Ramos (cell line): ENCODE results near the gene CHML.

Source experiments
- in situ Hi-C: fragments of 300-500 bp; cut with MboI; formaldehyde crosslinking; loops from one replicate; pipeline ENCODE4 v1.14.3; 2022; ENCODE audit warnings: low sequenced_read_pairs; ENCODE audit not compliant: unreplicated experiment

CHML gene

DNA sequence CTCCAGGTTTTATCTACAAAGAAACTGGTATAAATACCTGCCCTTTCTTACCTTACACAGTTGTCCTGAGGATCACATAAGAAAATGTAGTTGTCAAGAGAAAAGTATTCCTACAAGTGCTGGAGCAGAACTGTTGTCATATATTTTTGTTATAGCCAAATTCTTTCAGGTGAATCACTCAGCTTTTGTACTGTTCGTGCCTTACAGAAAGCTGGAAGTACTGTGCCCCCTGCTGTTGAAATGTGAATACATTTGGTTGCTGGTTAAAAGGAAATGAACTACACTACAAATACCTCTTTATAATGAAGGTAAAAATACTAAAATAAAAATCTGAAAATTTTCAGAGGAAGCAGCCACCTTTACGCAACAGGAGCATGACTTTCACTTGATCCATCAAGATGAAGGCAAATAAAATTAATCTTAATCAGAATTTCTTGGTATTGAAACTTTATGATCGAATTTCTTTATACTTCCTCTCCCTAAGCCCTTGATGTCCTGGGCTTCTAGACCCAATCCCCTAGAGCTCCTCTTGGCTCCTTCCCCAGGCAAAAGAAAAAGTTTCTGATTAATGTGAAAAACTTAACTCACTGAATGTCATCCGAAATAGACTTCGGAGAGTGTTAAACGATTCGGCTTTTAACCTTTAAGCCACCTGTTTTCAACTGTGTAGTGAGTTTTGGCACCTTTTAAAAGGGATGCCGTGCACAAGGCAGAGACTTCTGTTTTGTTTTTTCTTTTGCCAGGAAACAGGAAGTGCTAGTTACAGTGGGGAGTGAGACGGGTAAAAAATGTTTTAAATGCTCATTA is 12.5 kb downstream of the CHML start:
- in situ Hi-C loops, result no loop called here

GRCh38 chr1:241624935-241625334 is 15.2 kb downstream of the CHML start:
- in situ Hi-C loops, result no loop called here

DNA sequence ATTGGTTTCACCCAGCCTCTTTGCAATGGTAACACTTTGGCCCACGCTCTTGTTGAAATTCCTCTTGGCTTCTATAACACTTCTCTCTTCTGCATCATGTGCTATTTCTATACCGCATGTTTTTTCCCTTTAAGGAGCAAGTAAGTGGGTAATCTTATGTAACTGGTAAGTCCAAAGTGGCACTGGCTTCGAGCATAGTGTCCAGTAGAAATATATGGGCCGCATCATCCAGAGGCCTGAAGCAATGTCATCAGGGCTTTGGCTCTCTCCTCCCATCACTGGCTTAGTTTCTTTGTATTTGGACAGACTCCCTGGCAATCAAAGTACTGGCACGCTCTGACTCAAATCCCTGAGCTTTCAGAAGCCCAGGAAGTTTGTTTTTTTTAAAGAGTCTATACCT is 17.5 kb downstream of the CHML start:
- in situ Hi-C loops, result no loop called here

- in situ Hi-C loops, result loop anchor here (10.0 kb wide), 1 partner anchor 397 kb away; no protein-coding TSS in a partner anchor
Measured at GRCh38 chr1:241617426-241617825, 22.7 kb downstream of the CHML start.

DNA sequence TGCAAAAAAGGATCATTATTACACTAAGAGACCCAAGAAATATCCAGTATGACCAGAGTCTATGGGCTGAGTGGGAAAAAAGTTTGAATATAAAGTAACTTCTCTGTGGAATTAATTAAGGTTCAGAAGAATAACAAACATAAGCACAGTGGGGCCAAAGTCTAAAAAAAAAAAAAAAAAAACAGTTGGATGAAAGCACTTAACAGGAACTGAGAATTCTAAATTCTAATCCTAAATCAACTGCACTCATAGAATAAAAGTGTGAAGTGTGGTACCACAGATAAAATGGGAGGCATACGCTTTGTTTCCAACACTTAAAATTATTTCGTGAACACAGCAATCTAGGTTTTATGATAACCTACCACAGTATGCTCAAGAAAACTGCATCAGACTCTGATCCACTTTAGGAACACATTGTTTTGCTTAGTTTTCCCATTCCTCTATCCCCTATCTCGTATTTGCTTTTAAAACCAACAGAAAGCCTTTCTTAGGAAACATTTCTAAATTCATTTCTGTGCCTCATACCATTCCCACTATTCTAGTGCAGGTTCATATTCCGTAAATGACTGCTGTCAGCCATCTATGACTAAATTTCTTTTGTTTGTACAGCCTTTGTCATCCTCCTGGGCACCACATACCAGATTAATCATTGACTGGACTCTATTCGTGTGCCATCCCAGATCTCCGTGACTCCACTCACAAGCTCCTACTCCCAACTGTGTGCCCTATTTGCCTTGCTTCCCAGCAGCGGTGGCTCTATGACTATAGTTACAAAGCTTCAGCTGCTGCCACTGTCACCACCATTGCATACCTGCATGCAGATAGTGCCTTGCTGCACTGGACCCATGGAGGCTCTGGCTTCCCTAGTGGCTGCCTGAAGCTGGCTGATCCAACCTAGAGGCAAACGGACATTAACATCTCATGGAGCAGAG is 24.9 kb downstream of the CHML start:
- in situ Hi-C loops, result loop anchor here (10.0 kb wide), 1 partner anchor 399 kb away; no protein-coding TSS in a partner anchor

GRCh38 chr1:241614572-241614971 is 25.6 kb downstream of the CHML start:
- in situ Hi-C loops, result loop anchor here (10.0 kb wide), 1 partner anchor 400 kb away; no protein-coding TSS in a partner anchor

DNA sequence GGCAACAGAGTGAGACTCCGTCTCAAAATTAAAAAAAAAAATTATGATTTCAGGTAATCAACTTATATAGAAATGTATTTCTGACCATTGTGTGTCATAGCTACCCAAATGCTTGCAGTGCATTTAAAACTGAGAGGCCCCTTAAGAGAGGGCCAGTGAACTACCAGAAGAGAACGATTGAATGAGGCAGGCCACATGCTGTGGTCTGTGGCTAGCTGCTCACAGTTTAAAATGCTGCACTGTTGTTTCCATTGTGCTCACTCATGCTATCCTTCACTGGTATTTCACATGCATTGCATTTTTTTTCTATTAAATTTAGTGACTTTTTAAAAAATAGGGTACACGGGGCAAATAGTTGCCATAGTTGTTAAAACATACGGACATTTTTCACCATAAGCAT is 26.0 kb downstream of the CHML start:
- in situ Hi-C loops, result loop anchor here (10.0 kb wide), 1 partner anchor 401 kb away; no protein-coding TSS in a partner anchor

DNA sequence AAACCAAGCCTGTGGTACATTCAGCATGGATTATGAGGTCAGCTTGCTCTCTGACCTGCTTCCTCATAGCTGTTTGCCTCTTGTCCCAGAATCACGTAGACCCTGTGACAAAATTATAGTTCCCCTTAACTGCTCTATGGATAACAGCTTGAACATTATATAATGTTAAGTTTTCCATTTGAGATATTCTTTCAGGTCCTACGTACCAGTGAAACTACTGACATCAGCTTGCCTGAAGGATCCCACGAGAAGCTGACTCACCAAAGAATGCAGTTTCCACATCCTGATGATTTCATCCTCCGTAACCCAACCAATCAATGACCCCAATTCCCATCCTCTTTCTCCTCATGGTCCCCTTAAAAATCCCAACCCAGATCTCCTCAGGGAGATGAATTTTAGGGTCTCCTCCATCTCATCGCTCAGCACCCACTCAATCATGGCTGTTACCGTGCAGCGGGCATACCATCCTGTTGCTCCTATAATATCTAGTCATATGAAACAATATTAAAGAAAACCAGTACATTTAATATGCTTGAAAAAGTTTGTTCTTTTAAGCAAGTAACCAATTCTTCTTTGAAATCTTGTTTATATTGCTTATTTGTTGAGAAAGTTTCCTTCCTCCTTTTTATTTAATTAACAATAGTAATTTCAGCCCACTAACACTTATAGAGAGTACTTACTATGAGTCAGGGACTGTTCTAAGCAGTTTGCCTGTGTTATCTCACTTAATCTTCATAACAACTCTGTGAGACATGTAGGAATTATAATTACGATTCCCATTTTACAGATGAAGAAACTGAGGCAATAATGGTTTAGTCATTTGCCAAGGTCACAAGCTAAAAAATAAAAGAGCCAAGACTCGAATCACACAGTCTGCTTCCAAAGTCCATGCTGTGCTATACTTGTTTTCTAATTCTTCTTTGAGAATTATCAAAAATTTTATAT is 27.4 kb downstream of the CHML start:
- in situ Hi-C loops, result loop anchor here (10.0 kb wide), 1 partner anchor 402 kb away; no protein-coding TSS in a partner anchor

DNA sequence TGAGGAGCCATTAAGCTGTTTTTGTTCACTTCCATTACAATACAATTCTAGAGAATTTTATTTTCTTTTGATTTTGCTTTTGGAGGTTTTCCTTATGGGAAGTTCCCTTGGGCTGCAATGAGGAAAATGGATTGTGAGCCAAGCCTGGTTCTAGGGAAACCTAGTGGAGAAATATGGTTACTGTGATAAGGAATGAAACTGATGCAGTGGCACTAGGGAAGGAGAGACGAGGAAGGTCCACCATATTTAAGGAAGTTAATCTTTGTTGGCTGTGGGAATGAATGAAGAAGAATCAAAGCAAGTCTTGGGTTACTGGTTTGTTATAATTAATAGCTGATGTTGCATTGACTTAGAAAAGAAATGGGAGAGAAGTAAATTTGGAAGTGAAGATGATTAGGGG is 28.4 kb downstream of the CHML start:
- in situ Hi-C loops, result loop anchor here (10.0 kb wide), 1 partner anchor 403 kb away; no protein-coding TSS in a partner anchor

DNA sequence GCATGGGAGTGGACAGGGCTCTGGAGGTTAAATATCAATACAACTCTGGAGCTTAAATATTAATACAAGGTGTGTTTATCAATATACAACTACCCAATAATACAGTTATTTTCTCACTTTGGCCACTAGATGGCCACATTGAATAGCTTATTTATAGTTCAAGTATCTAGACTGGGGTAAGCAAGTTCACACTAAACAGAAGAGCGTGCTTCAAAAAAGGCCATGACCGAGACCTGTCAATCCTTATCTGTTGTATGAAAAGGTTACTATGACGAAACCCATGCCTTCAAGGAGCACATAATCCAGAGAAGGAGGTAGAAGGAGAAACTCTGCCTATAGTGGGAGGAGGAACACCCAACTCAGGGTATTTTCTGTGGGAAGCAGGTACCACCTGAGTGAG is 29.1 kb downstream of the CHML start:
- in situ Hi-C loops, result loop anchor here (10.0 kb wide), 1 partner anchor 404 kb away; no protein-coding TSS in a partner anchor

DNA sequence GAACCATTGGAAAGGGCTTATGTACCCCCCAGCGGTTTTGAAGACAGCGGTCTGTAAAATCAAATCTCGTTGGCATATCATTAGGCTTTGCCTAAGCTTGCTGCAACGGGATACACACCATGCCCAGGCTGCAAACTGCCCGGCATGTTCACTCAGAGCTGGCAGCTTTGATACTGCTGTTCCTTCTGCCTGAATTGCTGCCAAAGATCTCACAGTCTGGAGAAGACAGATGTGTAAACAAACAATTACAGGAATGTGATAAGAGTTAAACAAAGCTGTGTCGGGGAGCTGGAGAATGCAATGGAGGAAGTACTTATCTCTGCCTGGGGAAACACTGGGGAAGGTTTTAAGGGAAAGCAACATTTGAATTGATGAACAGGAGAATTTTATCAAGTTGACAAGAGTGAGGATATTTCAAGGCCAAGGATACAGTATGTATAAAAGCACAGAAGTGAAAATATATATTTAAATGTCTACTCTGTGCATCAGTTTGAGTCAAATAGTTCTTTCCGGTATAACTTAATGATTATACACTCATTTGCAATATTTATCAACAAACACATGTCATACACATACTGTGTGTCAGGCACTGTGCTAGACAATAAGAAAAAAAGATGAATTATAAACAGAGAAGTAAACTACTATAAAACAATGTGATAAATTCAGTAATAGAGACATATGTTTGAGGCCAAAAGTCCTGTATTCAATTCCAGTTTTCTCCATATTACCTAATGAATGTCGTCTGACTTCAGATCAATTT is 29.9 kb downstream of the CHML start:
- in situ Hi-C loops, result loop anchor here (10.0 kb wide), 1 partner anchor 405 kb away; no protein-coding TSS in a partner anchor

GRCh38 chr1:241608379-241609033 is 31.7 kb downstream of the CHML start:
- in situ Hi-C loops, result no loop called here

GRCh38 chr1:241607497-241607896 is 32.7 kb downstream of the CHML start:
- in situ Hi-C loops, result no loop called here

GRCh38 chr1:241606544-241606943 is 33.6 kb downstream of the CHML start:
- in situ Hi-C loops, result no loop called here

- in situ Hi-C loops, result no loop called here
Measured at GRCh38 chr1:241605146-241605805, 34.9 kb downstream of the CHML start.

DNA sequence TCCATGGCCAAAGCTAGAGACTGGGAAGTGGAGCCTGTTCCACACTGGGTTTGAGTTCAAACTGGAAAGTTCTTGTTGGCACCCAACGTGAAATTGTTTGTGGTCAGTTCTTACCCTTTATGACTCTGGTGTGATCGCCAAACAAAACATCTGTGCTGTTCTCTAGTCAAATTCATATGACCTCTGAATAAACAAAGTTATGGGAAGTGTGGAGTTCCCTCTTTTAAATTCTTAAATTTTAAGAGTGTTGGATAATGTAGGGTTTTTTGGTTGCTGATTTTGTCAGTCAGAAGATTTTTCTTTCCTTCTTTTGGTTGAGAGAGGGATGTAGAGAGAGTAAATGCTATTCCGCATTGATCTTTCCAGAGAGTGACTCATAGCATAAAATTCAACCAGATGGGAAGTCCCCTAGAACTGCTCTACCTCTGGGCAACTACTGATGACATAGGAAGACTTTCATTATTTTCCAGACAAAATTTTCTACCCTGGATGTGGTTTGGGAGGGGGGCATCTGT is 36.4 kb downstream of the CHML start:
- in situ Hi-C loops, result no loop called here

DNA sequence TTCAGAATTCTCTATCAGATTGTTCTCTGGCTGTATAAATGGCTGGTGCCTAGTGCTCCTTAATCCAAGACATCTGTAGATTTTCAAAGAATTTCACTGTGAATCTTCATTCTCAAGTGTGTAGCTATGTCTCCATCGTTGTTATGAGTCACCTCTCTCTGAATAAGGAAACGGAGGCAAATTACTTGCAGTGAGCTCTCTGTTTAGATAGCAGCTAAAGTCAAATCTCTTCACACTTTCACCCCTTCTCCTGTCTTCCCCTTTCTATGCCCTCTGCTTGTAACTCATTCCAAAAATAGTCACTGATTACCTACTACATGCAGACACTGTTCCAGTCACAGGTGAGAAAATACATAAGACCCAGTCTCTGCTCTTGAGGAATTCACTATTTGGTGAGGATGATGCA is 39.7 kb downstream of the CHML start:
- in situ Hi-C loops, result no loop called here

GRCh38 chr1:241598249-241598648 is 41.9 kb downstream of the CHML start:
- in situ Hi-C loops, result no loop called here
